GM19452 (cell line): ENCODE results near the gene CCDC106.

Experiments used
- ATAC-seq: cut with Tn5 transposase; IDR thresholded peaks from one replicate; pipeline ENCODE4 v1.9.1; 2021; ENCODE audit not compliant: unreplicated experiment

CCDC106 gene

DNA sequence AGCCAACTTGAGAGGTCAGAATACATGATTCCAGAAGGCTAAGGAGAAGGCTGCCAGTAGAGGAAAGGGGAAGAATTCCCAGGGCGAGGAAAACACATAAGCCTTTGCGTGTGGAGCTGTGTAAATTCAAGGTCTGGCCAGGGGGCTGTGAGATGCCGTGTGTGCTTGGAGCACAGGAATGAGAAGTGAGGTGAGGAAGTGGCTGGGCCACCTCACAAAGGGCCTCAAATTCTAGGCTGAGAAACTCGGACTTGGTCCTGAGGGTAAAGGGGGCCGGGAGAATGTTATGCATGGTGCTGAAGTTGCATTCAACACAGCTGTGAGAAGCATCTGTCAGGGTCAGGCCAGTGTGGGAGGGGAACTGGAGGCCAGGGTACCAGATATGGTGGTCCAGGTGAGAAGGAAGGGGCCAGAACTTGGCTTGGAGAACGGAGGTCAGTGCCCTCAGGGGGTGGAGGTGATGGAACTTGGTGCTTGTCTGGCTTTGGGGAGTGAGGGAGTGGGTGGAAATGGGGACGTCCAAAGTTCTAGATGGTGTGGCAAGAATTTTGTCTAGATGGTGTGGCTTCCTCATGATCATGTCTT is 12.1 kb upstream of the CCDC106 start:
- no peak for ATAC-seq

DNA sequence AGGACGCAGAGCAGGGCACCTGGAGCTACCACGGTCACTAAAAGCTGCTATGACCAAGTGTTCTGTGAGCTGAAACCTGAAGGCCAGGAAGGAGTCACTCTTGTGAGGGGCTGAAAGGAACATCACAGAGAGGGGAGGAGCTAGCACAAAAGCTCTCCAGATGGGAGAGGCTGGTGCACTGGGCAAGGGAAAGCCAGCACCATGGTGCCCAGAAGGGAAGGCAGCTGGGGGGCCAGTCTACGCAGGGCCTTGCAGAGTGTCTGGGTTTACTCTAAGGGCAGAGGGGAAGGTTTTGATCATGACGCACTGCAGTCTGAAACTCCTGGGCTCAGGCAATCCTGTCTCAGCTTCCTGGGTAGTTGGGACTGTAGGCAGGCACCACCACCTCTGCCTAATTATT is 11.3 kb upstream of the CCDC106 start:
- ATAC-seq: no peak

DNA sequence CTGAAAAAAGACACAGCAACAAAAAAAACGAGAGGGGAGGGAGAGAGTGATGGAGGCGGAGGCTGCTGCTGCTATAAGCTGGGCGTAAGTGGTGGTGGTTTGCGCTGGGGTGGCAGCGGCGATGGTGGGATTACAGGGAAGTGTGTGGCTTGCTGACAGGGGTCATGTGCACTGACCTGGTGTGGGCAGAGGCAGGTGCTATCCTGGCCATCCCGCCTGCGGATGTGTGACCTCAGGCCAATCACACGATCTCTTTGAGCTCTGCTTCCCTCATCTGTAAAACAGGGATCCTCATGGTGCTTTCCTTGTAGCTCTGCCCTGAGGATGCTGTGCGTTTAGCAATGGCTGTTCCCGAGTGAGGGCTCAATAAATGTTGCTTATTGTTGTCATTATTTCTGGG is 10.5 kb upstream of the CCDC106 start:
- ATAC-seq: no peak

- no peak for ATAC-seq
These were observed 9.1 kb upstream of the CCDC106 start for GRCh38 chr19:55638864-55639359.

- ATAC-seq: no peak
These were observed 7.9 kb upstream of the CCDC106 start for GRCh38 chr19:55640043-55640576.

DNA sequence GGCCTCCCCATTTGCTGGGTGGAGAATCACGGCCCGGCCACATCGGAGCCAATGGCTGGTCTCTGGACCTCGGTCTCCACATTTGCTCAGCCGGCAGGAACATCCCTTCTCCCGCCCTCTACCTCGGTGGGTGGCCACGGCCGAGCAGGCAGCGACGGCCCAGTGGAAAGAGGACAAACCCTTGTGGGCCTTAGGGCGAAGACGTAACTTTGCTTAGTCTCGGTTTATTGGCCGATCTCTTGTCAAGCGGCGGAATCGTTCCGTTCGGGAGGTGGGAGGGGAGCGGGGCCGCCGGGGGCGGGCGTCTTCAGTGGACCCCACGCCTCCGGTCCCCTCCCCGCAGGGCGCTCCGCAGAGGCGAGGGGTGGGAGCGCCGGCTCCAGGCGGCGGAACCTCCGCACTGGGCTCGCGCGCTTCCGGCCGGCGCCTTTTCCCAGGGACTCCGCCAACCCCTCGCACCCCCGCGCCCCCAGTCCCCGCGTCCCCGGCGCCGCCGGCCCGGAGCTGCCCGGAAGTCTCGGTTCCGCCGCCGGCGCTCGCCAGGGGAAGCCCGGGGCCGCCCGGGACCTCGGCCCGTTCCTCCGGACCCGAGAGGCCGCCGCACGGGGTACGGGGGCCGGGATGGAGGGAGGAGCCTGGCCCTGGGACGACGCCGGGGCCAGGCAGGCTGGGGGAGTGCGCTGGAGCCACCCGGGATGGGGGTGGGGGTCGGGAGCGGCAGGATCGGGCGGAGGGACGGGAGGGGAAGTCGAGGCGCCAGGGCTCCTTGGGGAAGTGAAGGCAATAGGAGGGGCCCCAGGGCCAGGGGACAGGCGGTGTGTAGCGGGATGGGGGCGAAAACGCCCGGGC is 7.2 kb upstream of the CCDC106 start, which contains the start of gene ZNF580:
Gene ZNF580, plus strand, starts transcription at position 426 of the 849 bp plus-strand sequence. CDS start 1,507 bp downstream, outside the sequence.
- no peak for ATAC-seq

DNA sequence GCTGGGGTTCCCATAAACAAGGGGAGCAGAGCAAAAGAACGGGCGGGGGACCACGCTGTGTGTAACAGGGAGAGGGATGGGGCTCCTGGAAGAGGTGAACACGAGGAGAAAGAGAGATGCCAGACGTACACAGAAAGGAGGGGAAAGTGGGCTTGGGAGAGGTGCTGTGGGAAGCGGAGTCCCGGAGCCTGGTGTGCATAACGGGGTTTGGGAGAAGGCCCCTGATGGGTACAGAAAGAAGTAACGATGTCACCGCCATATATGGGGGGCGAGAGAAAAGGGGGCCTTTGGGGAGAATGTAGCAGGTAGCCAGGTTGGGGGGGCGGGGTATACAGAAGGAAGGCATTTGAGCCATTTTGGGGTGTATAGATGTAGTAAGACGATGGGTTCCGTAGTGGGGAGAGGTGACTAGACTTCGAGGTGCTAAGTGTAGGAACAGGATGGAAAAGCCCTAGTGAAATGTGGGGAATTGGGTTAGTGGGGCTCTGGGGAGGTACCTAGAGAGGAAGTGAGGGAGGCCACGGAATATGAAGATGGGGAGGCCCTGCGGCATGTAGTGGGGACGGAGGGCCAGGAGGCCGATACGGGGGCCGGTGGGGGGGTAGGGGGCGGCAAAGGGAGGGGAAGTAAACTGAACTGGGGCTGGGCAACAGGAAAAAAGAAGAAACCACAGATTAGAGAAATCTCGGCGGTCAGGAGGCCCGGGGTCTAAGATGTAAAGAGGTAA is 6.4 kb upstream of the CCDC106 start:
- no peak for ATAC-seq

DNA sequence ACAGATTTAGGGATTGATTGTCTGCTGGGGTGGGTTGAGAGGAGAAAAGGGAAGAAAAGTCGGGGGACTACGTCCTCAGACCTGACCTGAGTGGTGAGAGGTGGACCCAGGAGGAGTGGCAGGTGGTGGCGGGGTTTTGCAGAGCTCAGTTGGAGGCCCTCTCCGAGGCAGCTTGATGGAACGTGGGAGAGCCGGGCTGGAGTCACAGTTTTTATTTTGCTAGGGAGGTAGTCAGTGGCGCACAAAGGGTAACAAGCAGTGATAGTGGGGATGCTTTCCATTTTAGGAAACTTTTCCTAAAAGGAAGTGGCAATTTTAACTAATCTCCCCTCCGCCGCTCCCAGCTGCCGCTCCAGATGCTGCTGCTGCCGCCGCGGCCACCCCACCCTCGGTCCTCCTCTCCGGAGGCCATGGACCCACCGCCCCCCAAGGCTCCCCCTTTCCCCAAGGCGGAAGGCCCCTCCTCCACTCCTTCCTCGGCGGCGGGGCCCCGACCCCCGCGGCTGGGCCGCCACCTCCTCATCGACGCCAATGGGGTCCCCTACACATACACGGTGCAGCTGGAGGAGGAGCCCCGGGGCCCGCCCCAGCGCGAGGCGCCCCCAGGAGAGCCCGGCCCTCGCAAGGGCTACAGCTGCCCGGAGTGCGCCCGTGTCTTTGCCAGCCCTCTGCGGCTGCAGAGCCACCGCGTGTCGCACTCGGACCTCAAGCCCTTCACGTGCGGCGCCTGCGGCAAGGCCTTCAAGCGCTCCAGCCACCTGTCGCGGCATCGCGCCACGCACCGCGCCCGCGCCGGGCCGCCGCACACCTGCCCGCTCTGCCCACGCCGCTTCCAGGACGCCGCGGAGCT is 5.6 kb upstream of the CCDC106 start:
- ATAC-seq: no peak

DNA sequence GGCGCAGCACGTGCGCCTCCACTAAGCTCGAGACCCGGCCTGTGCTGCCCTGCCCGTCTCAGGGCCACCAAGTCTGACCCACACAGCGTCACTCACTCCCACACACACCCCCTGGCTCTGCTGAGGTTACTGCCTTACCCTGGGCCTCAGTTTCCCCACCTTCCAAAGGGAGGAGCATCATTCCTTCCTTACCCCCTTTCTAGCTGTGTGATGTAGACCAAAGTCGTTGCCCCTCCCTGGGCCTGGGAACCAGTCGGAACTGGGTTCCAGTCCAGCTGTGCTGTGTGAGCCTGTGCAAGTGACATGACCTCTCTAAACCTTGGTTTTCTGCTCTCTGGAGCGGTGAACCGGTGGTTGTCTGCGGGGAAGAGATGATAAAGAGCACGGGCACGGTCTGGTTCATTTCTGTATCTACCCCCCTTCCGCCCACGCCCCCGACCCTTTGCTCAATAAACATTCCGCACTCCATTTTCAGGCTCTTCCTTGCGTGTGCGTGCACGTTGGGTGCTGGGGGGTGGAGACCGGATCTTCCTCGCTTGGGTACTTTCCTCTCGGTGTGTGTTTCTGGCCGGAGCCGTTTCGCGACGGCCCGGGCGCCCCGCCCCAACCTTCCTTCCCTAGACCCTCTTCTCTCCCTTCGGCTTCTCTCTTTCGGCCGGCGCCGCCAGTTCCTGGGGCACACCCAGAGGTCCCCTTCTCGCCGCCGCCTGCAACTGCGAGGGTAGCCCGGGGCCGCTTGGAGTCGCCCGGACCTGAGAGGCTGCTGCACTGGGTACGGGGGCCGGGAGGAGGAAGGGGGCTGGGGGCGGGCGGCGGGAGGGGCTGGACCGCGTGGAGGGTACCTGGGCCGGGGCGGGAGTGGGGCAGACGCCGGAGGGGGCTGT is 4.8 kb upstream of the CCDC106 start, which contains the start of gene ZNF581:
Gene ZNF581, plus strand, starts transcription at position 647 of the 884 bp plus-strand sequence. CDS start 923 bp downstream, outside the sequence.
- ATAC-seq: no peak

GRCh38 chr19:55643887-55644176 is 4.2 kb upstream of the CCDC106 start:
- ATAC-seq: no peak

- no peak for ATAC-seq
These were observed 3.7 kb upstream of the CCDC106 start for GRCh38 chr19:55644191-55644833.

- no peak for ATAC-seq
These were observed 3.0 kb upstream of the CCDC106 start for GRCh38 chr19:55644842-55645511.

DNA sequence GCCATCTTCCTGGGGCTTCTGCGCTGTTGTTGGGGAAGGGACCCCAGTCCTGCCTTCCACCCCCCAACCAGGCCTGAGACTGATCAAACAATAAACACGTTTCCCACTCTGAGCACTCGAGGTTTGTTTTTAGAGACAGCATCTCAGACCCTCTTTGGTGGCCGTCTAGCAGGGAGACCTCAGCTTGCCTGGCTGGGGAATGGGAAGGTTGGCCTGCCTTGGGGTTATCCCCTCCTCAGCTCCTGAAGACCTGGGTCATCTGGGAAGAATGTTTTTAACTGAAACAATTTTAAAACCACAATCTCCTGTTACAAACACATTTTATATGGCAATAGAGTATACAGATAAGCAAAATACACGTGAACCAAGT is 2.5 kb upstream of the CCDC106 start:
- no peak for ATAC-seq

DNA sequence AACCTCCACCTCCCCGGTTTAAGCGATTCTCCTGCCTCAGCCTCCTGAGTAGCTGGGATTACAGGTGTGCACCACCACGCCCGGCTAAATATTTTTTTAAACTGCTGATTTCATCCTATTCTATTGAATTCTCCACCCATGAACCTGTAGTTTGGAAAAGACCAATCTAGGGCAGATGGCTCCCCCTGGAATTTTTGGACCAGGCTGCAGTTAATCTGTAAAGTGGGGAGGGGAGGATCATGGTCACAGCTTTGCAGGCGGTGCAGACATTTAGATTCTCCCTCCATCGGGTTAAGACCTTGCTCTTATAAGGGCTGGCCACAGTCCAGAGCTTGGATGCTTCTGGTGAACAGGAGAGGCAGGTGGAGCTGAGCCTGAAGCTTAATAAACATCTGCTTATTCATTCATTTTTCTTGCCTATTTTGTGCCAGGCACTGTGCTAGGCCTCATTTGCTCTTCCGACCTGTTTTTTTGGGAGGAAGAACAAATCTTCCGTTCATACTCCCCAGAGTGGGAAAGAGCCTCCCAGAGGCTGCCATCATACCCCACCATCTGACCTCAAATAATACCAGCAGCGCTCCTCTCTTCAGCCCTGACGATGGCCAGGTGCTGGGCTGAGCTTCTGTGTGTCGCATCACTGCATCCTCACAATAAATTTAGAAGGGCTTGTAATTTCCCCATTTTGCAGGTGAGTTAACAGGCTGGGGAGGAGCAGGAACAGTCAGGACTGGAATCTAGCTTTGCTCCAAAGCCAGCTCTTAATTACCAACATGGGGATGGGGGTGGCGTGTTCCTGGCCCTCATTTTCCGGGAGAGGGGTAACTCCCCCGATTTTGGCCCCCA is 902 bp upstream of the CCDC106 start:
- no peak for ATAC-seq

GRCh38 chr19:55648585-55649267 is 714 bp downstream of the CCDC106 start:
- no peak for ATAC-seq

DNA sequence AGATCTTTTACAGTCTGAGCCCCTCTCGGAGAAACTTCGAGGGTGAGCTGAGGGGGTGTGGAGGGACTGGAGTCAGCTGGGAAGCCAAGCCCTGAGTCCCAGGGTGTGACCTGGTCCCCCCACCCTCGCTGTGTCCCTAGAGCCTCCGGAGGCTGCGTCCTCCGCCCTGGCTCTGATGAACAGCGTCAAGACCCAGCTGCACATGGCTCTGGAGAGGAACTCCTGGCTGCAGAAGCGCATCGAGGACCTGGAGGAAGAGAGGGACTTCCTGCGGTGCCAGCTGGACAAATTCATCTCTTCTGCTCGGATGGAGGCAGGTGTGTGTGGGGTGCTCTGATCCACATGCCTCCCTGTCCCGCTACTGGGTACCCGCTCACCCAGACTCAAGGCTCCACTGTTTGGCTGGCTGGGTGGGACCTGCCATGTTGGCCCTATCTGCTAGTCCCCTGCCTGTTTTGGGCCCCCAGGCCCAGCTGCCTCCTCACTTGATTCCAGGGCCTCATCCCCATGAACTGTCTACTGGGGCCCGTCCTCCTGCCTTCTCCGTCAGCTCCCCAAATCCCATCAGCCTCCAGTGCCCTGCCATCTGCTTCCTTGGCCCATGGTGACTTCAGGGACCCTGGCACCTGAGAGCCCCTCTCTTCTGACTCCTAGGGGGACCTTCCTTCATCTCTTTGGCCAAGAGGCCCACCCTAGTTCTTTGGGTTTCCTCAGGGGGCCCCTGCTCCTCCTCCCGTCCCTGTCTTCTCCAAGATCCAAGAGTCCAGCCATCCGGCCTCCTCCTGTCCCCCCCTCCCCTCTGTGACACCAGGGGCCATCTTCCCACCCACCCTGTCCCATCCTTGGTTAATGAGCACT is 1.5 kb downstream of the CCDC106 start:
- no peak for ATAC-seq
